NCI-H1694 treated with DMSO at 0.1 percent for 48 hours (cell line): Measurements from ENCODE around the gene FAM107A.

Experiments used
- DNase-seq: peaks from one replicate; lab custom pipeline; 2025; lab: John Stamatoyannopoulos, UW

FAM107A gene

DNA sequence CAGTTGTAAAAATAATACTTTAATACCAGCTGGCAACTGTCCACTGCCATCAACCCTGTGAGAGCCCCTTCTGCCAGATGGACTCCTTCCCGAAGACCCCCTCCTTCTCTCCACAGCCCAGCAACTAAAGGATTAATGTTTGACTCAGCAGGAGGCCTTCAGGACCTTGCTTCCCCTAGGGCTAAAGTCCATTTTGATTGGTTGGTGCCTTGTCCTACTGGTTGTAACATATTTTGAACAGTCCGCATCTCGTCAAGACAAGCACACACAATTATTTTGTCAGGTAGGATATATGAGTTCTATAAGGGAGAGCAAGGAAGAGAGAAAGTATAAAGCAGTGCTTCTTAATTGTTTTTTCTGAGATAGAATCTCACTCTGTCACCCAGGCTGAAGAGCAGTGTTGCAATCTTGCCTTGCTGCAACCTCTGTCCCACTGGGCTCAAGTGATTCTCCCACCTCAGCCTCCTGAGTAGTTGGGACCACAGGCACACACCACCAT is 58.9 kb downstream of the FAM107A start:
- DNase-seq = no peak

DNA sequence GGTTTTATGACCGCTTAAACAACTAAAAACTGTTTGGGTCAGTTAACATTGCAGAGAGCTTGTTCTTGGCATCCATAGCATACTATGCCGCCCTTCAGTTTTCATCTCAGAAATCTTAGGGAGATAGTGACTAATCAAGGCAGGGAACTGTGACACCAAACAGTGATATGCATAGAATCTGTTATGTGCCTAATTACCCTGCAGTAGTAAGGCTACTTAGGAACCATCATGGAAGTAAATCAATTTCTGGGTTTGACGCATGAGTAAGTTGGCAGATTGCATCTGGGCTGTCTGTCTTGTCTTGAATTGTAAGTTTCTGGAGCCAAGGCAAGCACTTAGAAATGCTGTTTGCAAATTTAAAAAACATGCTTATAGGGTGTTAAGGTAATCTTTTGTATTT is 62.8 kb downstream of the FAM107A start:
- DNase-seq = no peak
